ENCODE results near the gene GPC6. TPM values are rescaled to one million over a fixed set of nuclear protein-coding genes. Genes with fewer than 3 reads are reported as not detected.

GPC6 gene
- total and polyA plus RNA-seq, 4 donors, result 5.9 to 29.1 (median 18.2) TPM

- no peak overlapping the region for H3K27ac ChIP-seq (ENCODE audit: low read depth in 1 of 2, low read length in 2 of 2)
- 94% methylated on average over 6 of the region's 6 CpGs for WGBS
- H3K36me3 ChIP-seq (ENCODE audit: control insufficient read depth in 4 of 4, insufficient read depth in 3 of 4, low read depth in 1 of 4, low read length in 3 of 4), result no peaks in the 10 kb centered on the region
- no peaks in the 10 kb centered on the region for H3K9me3 ChIP-seq (ENCODE audit: control insufficient read depth in 4 of 4, low read length in 3 of 4)
- TF ChIP-seq JUND (IDR thresholded peaks at IDR 0.05) (no peak), MAX (IDR thresholded peaks at IDR 0.05) (no peak), NR2F2 (IDR thresholded peaks at IDR 0.05) (no peak), SP1 (IDR thresholded peaks at IDR 0.05) (no peak), HNF4A (conservative IDR thresholded peaks at IDR 0.05) (no peak), REST (IDR thresholded peaks at IDR 0.05) (no peak), ZBTB33 (IDR thresholded peaks at IDR 0.05) (no peak), GABPA (IDR thresholded peaks at IDR 0.05 in 1 of 2, conservative IDR thresholded peaks at IDR 0.05 in 1 of 2) (no peak), HNF4G (IDR thresholded peaks at IDR 0.05) (no peak), EGR1 (IDR thresholded peaks at IDR 0.05; ENCODE audit: low read depth in 2 of 2) (no peak), TAF1 (conservative IDR thresholded peaks at IDR 0.05) (no peak), CTCF (IDR thresholded peaks at IDR 0.05; ENCODE audit: low read depth, low read length, missing input control) (no peak), RAD21 (IDR thresholded peaks at IDR 0.05) (no peak), FOXA2 (IDR thresholded peaks at IDR 0.05) (no peak), FOXA1 (IDR thresholded peaks at IDR 0.05) (no peak), YY1 (IDR thresholded peaks at IDR 0.05) (no peak)
- H3K9ac ChIP-seq (ENCODE audit: low read depth in 1 of 2, low read length in 2 of 2), result no peak overlapping the region
- no peaks in the 10 kb centered on the region for H3K4me1 ChIP-seq (ENCODE audit: control insufficient read depth in 4 of 4, insufficient read depth in 4 of 4, low read length in 3 of 4)
- no peaks in the 10 kb centered on the region for H3K27me3 ChIP-seq (ENCODE audit: control insufficient read depth in 4 of 4, insufficient read depth in 4 of 4, low read length in 3 of 4)
- H3K4me3 ChIP-seq (ENCODE audit: low read depth in 1 of 3, low read length in 3 of 3), result no peak overlapping the region
- no peak for DNase-seq (ENCODE audit: low spot score)
These were observed 974.4 kb downstream of the GPC6 start for GRCh38 chr13:94201022-94201421.

GRCh38 chr13:94204163-94204562 is 977.6 kb downstream of the GPC6 start:
- no peak overlapping the region for H3K9ac ChIP-seq (ENCODE audit: low read depth in 1 of 2, low read length in 2 of 2)
- H3K4me1 ChIP-seq (ENCODE audit: control insufficient read depth in 4 of 4, insufficient read depth in 4 of 4, low read length in 3 of 4), result no peaks in the 10 kb centered on the region
- DNase-seq (ENCODE audit: low spot score), result no peak
- no peaks in the 10 kb centered on the region for H3K36me3 ChIP-seq (ENCODE audit: control insufficient read depth in 4 of 4, insufficient read depth in 3 of 4, low read depth in 1 of 4, low read length in 3 of 4)
- 88% methylated on average over 2 of the region's 2 CpGs for WGBS
- no peak overlapping the region for H3K4me3 ChIP-seq (ENCODE audit: low read depth in 1 of 3, low read length in 3 of 3)
- no peaks in the 10 kb centered on the region for H3K27me3 ChIP-seq (ENCODE audit: control insufficient read depth in 4 of 4, insufficient read depth in 4 of 4, low read length in 3 of 4)
- H3K27ac ChIP-seq (ENCODE audit: low read depth in 1 of 2, low read length in 2 of 2), result no peak overlapping the region
- H3K9me3 ChIP-seq (ENCODE audit: control insufficient read depth in 4 of 4, low read length in 3 of 4), result no peaks in the 10 kb centered on the region
- TF ChIP-seq MAX (IDR thresholded peaks at IDR 0.05), result no peak
- TF ChIP-seq CTCF (IDR thresholded peaks at IDR 0.05; ENCODE audit: low read depth, low read length, missing input control), result no peak
- no peak for TF ChIP-seq ZBTB33 (IDR thresholded peaks at IDR 0.05)
- TF ChIP-seq YY1 (IDR thresholded peaks at IDR 0.05), result no peak
- TF ChIP-seq TAF1 (conservative IDR thresholded peaks at IDR 0.05), result no peak
- TF ChIP-seq SP1 (IDR thresholded peaks at IDR 0.05), result no peak
- no peak for TF ChIP-seq HNF4A (conservative IDR thresholded peaks at IDR 0.05)
- no peak for TF ChIP-seq HNF4G (IDR thresholded peaks at IDR 0.05)
- TF ChIP-seq EGR1 (IDR thresholded peaks at IDR 0.05; ENCODE audit: low read depth in 2 of 2), result no peak
- TF ChIP-seq GABPA (IDR thresholded peaks at IDR 0.05 in 1 of 2, conservative IDR thresholded peaks at IDR 0.05 in 1 of 2), result no peak
- no peak for TF ChIP-seq FOXA2 (IDR thresholded peaks at IDR 0.05)
- TF ChIP-seq FOXA1 (IDR thresholded peaks at IDR 0.05), result no peak
- TF ChIP-seq JUND (IDR thresholded peaks at IDR 0.05), result no peak

Data from liver (tissue), 9 donors.